Inferior parietal cortex (tissue), 1 donor: ENCODE measurements around the gene RPGRIP1L.

ENCODE experiments used
- DNase-seq: peaks from one replicate; pipeline ENCODE4 v3.0.0-alpha.2; 2016; ENCODE audit errors: extremely low spot score

Gene RPGRIP1L

GRCh38 chr16:53654946-53655345, 48.7 kb downstream of the RPGRIP1L start:
- DNase-seq = no peak

GRCh38 chr16:53651357-53651756, 52.3 kb downstream of the RPGRIP1L start:
- no peak for DNase-seq

- no peak for DNase-seq
These were observed 57.2 kb downstream of the RPGRIP1L start for GRCh38 chr16:53646506-53646905.

- DNase-seq = no peak
These were observed 60.2 kb downstream of the RPGRIP1L start for GRCh38 chr16:53643474-53643873.

- no peak for DNase-seq
These were observed 61.6 kb downstream of the RPGRIP1L start for GRCh38 chr16:53642094-53642493.

GRCh38 chr16:53636978-53637377, 66.7 kb downstream of the RPGRIP1L start:
- DNase-seq = no peak

GRCh38 chr16:53632526-53632925, 71.1 kb downstream of the RPGRIP1L start:
- DNase-seq = no peak

- no peak for DNase-seq
These were observed 72.2 kb downstream of the RPGRIP1L start for GRCh38 chr16:53631236-53632025.

GRCh38 chr16:53629607-53630312, 73.9 kb downstream of the RPGRIP1L start:
- DNase-seq = no peak

- DNase-seq = no peak
These were observed 74.5 kb downstream of the RPGRIP1L start for GRCh38 chr16:53629151-53629550.

- no peak for DNase-seq
These were observed 76.8 kb downstream of the RPGRIP1L start for GRCh38 chr16:53626811-53627210.

- DNase-seq = no peak
These were observed 77.5 kb downstream of the RPGRIP1L start for GRCh38 chr16:53626161-53626560.

GRCh38 chr16:53625221-53625620, 78.4 kb downstream of the RPGRIP1L start:
- no peak for DNase-seq

- DNase-seq = no peak
These were observed 81.3 kb downstream of the RPGRIP1L start for GRCh38 chr16:53622315-53622714.

GRCh38 chr16:53620476-53620875, 83.2 kb downstream of the RPGRIP1L start:
- DNase-seq = no peak

GRCh38 chr16:53619235-53619634, 84.4 kb downstream of the RPGRIP1L start:
- DNase-seq = no peak

GRCh38 chr16:53614346-53614745, 89.3 kb downstream of the RPGRIP1L start:
- DNase-seq = no peak

- no peak for DNase-seq
These were observed 91.7 kb downstream of the RPGRIP1L start for GRCh38 chr16:53612003-53612402.

GRCh38 chr16:53611179-53611696, 92.4 kb downstream of the RPGRIP1L start:
- DNase-seq = no peak

GRCh38 chr16:53609536-53609935, 94.1 kb downstream of the RPGRIP1L start:
- no peak for DNase-seq

GRCh38 chr16:53608094-53608493, 95.6 kb downstream of the RPGRIP1L start:
- DNase-seq = no peak

- DNase-seq = no peak
These were observed 97.7 kb downstream of the RPGRIP1L start for GRCh38 chr16:53605831-53606400.

- DNase-seq = no peak
These were observed 98.3 kb downstream of the RPGRIP1L start for GRCh38 chr16:53605356-53605755.
